Bone marrow (tissue), 2 donors: ENCODE results near the gene RPL7A.
"Not testable (repeated sequence)": the region's sequence is repeated elsewhere in the genome, so short reads cannot be mapped to it uniquely, and the experiment has no call there.

Experiments used
- DNase-seq, 2 donors: peaks; one replicate each; lab custom pipeline; 2025; lab: John Stamatoyannopoulos, UW

The RPL7A gene

GRCh38 chr9:133369422-133369821, 21.4 kb downstream of the RPL7A start:
- no peak for DNase-seq

DNA sequence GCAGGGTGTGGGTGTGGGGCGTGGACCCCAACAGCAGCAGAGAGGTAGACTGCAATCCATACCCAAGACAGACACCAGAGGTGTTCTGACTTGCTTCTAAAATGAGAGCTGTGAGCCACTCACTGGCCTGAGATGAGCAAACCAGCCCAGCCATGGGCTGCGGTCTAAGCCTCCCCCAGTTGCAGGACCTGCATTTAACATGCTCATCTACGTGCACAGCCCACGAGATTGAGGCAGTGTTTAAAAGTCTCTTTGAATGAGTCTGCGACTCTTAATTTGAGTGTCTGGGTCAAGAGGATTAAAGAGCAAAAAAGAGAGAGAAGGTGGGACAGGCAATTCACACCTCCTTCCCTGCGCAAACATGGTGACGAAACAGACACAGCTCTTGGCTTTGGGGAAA, 21.9 kb downstream of the RPL7A start:
- DNase-seq = no peak

GRCh38 chr9:133370685-133371084, 22.7 kb downstream of the RPL7A start:
- DNase-seq = no peak

DNA sequence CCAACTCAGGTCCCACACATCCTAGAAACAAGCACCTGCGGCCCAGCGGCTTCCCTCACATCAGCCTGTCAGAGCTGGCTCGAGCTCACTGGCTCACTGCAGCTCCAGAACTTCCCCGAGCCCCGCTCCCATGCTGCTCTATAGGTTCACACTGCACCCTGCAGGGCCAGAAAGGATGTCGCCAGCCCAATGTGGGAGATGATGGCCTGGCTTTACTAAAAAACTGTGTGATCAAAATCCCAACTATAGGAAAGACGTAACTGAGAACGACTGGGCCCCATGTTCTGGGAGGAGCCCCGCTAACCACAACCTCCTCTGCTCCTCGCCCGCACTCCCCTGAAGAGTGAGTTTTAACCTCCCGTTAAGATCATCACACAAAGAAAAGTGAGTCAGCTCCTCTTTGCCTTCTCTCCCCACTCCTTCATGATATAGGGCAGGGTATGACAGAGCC, 23.3 kb downstream of the RPL7A start:
- DNase-seq = no peak

DNA sequence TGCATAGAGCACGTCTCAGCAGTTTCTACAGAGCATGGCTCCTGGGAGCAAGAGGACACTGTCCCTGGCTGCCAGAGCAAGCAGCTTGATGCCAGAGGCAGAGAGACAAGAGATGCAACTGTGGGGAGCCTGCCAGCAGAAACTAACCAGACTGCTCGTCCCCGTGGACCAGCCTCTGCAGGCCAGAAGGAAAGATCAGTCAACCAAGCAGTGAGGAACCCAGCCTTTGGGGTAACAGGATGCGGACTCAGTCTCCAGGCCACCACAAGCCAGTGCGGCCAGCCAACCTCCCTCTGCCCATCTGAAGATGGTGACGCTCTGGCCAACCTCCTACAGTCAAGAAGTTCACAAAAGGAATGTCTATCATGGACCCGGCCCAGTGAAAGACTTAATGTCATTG, 24.1 kb downstream of the RPL7A start:
- DNase-seq = no peak

GRCh38 chr9:133374612-133375115, 26.6 kb downstream of the RPL7A start:
- DNase-seq = peak in 1 of 2 donors; percentile 37

DNA sequence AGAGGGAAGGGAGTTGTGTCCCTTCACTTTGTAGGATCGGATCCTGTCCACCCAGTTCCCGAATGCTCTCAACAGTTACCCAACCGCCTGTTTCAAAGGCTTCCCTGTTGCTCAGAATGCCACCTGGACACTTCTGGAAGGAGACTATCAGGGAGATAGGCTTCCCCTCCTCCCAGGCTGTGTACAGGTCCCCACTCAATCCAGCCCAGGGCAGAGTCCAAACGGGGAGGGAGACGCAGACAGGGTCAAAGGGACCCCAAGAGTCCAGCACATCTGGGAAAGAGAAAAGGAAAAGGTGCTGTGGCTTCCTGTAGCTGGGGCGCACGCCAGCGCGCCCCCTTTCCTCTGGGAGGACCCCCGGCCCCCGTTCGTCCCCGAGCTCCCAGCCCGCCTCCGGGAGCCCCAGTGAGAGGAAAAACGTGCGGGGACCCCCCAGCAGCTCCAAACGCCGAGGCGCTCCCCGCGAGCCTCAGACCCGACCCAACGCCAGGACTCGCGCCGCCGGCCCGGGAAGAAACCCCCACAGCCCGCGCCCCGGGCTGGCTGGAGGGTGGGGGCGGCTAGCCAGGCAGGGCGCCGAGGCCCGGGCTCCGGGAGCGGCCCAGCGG, 27.2 kb downstream of the RPL7A start:
- DNase-seq = peak in 1 of 2 donors; percentile 16

GRCh38 chr9:133375724-133376654, 28.0 kb downstream of the RPL7A start, which contains the start of the genes STKLD1 and SURF4:
Gene STKLD1, plus strand, starts transcription at chr9:133376366. Its CDS starts 108 bp downstream, at chr9:133376474.
Gene SURF4, minus strand, starts transcription at chr9:133376060. Its CDS starts 91 bp downstream, at chr9:133375969.
- DNase-seq = peak; percentile 73 to 81

DNA sequence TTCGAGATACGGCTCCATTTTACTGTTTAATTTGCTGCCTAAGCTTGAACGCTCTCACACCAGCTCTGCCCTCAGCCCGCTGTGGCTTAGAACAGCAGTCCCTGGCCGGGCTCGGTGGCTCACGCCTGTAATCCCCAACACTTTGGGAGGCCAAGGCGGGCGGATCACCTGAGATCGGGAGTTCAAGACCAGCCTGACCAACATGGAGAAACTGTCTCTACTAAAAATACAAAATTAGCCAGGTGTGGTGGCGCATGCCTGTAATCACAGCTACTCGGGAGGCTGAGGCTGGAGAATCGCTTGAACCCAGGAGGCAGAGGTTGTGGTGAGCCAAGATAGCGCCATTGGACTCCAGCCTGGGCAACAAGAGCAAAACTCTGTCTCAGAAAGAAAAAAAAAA, 29.3 kb downstream of the RPL7A start:
- DNase-seq = not testable (repeated sequence)

GRCh38 chr9:133377721-133378216, 29.8 kb downstream of the RPL7A start:
- no peak for DNase-seq

- no peak for DNase-seq
Observed at GRCh38 chr9:133378408-133378962, 30.5 kb downstream of the RPL7A start.

- DNase-seq = no peak
Observed at GRCh38 chr9:133379153-133380086, 31.4 kb downstream of the RPL7A start.

DNA sequence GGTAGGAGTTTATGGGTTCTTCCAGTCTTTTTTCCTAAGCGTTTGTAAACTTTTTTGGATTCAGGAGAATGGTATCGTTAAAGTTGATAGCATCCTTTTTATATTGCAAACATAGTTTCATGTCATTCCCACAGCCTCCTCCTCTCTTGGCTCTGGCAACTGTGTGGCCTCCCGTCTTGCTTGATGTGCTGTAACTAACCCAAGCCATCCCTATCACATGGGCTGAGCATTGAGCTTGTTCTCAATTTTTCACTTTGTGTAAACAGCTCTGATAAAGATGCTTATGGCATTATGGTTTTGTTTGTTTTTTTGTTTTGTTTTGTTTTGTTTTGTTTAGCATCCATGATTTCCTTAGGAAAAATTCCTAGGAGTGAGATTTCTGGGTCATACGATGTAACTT, 32.7 kb downstream of the RPL7A start:
- no peak for DNase-seq

DNA sequence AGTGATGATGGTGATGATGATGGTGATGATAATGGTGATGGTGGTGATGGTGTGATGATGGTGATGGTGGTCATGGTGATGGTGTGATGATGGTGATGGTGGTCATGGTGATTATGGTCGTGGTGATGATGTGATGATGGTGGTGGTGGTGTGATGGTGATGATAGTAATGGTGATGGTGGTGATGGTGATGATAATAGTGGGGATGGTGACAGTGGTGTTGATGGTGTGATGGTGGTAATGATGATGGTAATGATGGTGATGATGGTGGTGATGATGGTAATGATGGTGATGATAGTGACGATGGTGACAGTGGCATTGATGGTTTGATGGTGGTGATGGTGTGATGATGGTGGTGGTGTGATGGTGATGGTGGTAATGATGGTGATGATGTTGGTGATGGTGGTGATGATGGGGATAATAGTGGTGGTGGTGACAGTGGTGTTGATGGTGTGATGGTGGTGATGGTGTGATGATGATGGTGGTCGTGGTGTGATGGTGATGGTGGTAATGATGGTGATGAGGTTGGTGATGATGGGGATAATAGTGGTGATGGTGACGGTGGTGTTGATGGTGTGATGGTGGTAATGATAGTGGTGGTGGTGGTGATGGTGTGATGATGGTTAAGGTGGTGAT, 34.6 kb downstream of the RPL7A start:
- no peak for DNase-seq

DNA sequence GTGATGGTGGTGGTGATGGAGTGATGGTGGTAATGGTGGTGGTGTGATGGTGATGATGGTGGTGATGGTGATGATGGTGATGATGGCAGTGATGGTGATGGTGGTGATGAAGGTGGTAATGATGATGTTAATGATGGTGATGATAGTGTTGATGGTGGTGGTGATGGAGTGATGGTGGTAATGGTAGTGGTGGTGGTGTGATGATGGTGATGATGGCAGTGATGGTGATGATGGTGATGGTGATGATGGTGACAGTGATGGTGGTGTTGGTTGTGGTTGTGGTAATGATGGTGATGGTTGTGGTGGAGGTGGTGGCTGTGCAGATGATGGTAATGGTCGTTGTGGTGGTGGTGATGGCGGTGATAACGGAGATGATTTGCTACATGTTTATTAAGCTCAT, 35.4 kb downstream of the RPL7A start:
- DNase-seq = no peak

DNA sequence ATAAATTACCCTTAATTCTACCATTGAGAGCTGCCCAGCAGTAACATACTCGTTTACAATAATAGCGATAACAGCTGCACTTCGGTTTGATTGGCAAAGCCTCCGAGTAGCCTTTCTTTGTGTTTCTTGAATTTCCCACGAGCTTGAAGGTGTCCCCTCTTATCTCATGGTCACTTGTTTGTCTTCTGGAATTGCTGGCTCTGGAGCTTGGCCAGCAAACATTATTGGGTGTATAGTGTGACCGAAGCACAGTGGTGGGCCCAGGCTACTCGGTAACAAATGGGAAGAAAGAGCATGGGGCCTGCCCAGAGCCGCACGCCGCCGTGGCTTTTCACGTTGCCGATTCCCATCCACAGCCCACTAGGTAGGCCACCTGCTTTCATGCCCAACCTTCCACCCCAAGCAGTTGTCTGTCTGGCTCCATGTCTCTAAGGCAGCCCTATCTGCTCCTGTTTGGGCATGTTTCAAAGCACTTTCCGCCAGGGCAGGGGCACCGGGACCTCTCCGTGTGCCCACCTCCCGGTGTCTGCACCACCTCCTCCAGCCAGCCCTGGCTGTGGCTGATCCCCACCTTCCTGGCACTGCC, 36.8 kb downstream of the RPL7A start:
- no peak for DNase-seq

GRCh38 chr9:133385452-133385851, 37.4 kb downstream of the RPL7A start:
- DNase-seq = no peak

DNA sequence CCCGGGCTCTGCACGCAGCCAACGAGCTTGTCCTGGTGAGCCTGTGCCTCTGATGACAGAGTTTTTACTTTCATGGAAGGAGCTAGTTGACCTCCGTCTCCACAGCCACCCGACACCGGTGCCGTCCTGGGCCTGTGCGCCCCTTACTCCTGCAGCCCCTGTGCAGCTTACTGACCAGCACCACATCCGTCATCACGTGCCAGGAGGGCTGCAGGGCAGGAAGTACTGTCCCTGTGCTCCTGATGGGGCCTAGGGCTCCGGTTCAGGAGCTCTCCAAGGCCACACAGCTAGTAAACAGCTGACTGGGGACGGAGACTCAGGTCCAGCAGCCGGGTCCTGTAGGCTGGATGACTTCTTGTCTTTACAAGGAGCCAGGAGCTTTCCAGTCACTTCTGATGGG, 38.3 kb downstream of the RPL7A start:
- DNase-seq = no peak

DNA sequence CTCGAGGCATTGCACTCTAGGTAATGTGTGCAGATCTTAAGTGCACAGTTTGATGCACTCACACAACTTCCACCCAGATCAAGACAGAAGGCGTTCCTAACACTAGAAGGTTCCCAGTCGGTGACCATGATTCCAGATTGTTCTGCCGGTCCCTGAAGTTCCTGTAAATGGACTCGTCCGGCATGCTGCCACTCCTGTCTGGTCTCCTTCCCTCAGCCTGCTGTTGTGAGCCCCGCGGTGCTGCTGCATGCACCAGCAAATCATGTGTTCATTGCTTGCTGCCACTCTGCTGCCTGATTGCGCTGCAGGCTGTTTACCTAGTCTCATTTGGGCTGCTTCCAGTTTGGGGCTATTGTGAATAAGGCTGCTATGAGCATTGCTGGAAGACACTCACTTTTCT, 39.7 kb downstream of the RPL7A start:
- DNase-seq = no peak

GRCh38 chr9:133389025-133389557, 41.1 kb downstream of the RPL7A start:
- no peak for DNase-seq
